Stomach (tissue), 9 donors: ENCODE data around the gene SF3B3. TPM values are rescaled to one million over a fixed set of nuclear protein-coding genes. Genes with fewer than 3 reads are reported as not detected.
"Not testable (repeated sequence)": the region's sequence is repeated elsewhere in the genome, so short reads cannot be mapped to it uniquely, and the experiment has no call there.

Experiments used
- DNase-seq, 2 donors: peaks; one replicate each; pipeline versions ENCODE4 v3.0.0 to v3.0.0-alpha.2; 2013 to 2019
- H3K27ac ChIP-seq, 5 donors: fragments of 200-600 bp in 4 of 5; sonication (generic) in 4 of 5; one replicate each; pipeline ENCODE4 v1.5.1; 2013 to 2019; ENCODE audit warnings: mild to moderate bottlenecking in 1 of 5, moderate library complexity in 1 of 5
- H3K27me3 ChIP-seq, 3 donors: fragments of 200-600 bp; sonication (generic); one replicate each; pipeline ENCODE4 v1.5.1; 2017 to 2019; ENCODE audit warnings: mixed run types in 1 of 3
- H3K36me3 ChIP-seq, 4 donors: fragments of 200-600 bp; sonication (generic); 1 replicate in 3 of 4; 2 replicates in 1 of 4; pipeline ENCODE4 v1.5.1; 2016 to 2019
- H3K4me1 ChIP-seq, 4 donors: fragments of 200-600 bp; sonication (generic); one replicate each; pipeline ENCODE4 v1.5.1; 2016 to 2019
- H3K4me3 ChIP-seq, 4 donors: fragments of 200-600 bp; sonication (generic) in 3 of 4; one replicate each; pipeline ENCODE4 v1.5.1; 2016 to 2019; ENCODE audit warnings: mild to moderate bottlenecking in 1 of 4
- H3K9me3 ChIP-seq, 4 donors: fragments of 200-600 bp; sonication (generic); one replicate each; pipeline ENCODE4 v1.5.1; 2016 to 2019
- EP300 ChIP-seq: sonication (generic); formaldehyde crosslinking; IDR thresholded peaks from one replicate; pipeline ENCODE4 v1.6.1; 2017; ENCODE audit warnings: antibody characterized with exemption
- POLR2A ChIP-seq, 4 donors: fragments of 450-650 bp; IDR thresholded peaks; one replicate each; pipeline ENCODE4 v1.6.1; 2016; ENCODE audit warnings: antibody characterized with exemption in 4 of 4, control low read depth in 2 of 4, mild to moderate bottlenecking in 1 of 4, moderate library complexity in 1 of 4
- POLR2AphosphoS5 ChIP-seq, 3 donors: sonication (generic); formaldehyde crosslinking; IDR thresholded peaks; one replicate each; pipeline ENCODE4 v1.6.1; 2016; ENCODE audit warnings: antibody characterized with exemption in 3 of 3
- WGBS, 5 donors: extraction: QIAGEN DNeasy Blood & Tissue Kit in 3 of 5; methylation state at CpG; one replicate each; pipeline versions ENCODE4 v1.1.5 to v1.1.7; 2013 to 2018; 5-methylcytosine and 5-hydroxymethylcytosine counted together
- intact Hi-C: fragments of 100-400 bp; cut with DNase I; formaldehyde crosslinking; loops from one replicate; pipeline ENCODE4 v1.15.1; 2023; ENCODE audit warnings: low total_unique reads
- polyA plus RNA-seq, 3 donors: library from polyadenylated mRNA; stranded (reverse); fragments of 200-250 nt; gene quantifications; one replicate each; pipeline ENCODE4 v1.2.3, GENCODE V29; 2013
- small RNA-seq, 4 donors: library from RNA; depleted of rRNA; stranded (forward); fragments of <200 nt; gene quantifications; one replicate each; pipeline ENCODE3, GENCODE V24; 2016
- total RNA-seq, 5 donors: library from RNA; depleted of rRNA; stranded (reverse); fragments of >200 nt; gene quantifications; one replicate each; pipeline versions ENCODE4 v1.1.0 to v1.2.3, GENCODE V29; 2014 to 2016
- TF ChIP-seq, protein P1 (sequence below), 7 experiments: fragments of 450-650 bp in 4 of 7; fragments of 200-600 bp in 3 of 7; sonication (generic) in 3 of 7; IDR thresholded peaks; one replicate each; pipeline ENCODE4 v1.5.1; 2016 to 2019; ENCODE audit warnings: antibody characterized with exemption in 7 of 7, control low read depth in 2 of 7, mild to moderate bottlenecking in 1 of 7
- donor health status: healthy with polysubstance abuse.
- donor health status: Bipolar disorder and iron deficiency.
- donor health status: healthy.

The SF3B3 gene
- total and polyA plus RNA-seq, 8 donors = 30.8 to 141 (median 79.8) TPM

DNA sequence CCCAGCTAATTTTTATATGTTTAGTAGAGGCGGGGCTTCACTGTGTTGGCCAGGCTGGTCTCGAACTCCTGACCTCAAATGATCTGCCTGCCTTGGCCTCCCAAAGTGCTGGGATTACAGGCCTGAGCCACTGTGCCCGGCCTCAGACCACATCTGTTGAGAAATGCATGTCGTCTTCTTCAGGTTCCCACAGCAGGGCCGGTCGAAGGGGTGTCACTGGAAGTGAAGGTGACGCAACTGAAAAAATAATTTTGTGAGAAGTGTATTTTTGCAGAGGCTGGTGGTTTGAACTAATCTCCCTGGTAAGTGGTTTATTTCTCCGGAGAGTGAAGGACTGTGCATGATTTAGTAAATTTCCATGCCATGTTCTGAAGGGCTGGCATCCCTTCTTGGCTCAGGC is 89.3 kb downstream of the SF3B3 start:
- intact Hi-C loops = no loop called here
- Histone ChIP-seq H3K36me3 (no peaks in the 10 kb centered on the region), H3K27me3 (no peaks in the 10 kb centered on the region), H3K27ac (no peak overlapping the region), H3K9me3 (no peaks in the 10 kb centered on the region), H3K4me3 (no peak overlapping the region), H3K4me1 (peaks cover 0 to 12% (median 5%) of the 10 kb centered on the region in 4 donors)
- 89 to 96% (median 90%) methylated on average over 8 of the region's 8 CpGs for WGBS, 5 donors
- DNase-seq = no peak
- TF ChIP-seq EP300 = no peak
- TF ChIP-seq, protein P1, sequence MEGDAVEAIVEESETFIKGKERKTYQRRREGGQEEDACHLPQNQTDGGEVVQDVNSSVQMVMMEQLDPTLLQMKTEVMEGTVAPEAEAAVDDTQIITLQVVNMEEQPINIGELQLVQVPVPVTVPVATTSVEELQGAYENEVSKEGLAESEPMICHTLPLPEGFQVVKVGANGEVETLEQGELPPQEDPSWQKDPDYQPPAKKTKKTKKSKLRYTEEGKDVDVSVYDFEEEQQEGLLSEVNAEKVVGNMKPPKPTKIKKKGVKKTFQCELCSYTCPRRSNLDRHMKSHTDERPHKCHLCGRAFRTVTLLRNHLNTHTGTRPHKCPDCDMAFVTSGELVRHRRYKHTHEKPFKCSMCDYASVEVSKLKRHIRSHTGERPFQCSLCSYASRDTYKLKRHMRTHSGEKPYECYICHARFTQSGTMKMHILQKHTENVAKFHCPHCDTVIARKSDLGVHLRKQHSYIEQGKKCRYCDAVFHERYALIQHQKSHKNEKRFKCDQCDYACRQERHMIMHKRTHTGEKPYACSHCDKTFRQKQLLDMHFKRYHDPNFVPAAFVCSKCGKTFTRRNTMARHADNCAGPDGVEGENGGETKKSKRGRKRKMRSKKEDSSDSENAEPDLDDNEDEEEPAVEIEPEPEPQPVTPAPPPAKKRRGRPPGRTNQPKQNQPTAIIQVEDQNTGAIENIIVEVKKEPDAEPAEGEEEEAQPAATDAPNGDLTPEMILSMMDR (IDR thresholded peaks at IDR 0.05) = no peak
- TF ChIP-seq POLR2A (IDR thresholded peaks at IDR 0.05) = no peak
- TF ChIP-seq POLR2AphosphoS5 (IDR thresholded peaks at IDR 0.05) = no peak

DNA sequence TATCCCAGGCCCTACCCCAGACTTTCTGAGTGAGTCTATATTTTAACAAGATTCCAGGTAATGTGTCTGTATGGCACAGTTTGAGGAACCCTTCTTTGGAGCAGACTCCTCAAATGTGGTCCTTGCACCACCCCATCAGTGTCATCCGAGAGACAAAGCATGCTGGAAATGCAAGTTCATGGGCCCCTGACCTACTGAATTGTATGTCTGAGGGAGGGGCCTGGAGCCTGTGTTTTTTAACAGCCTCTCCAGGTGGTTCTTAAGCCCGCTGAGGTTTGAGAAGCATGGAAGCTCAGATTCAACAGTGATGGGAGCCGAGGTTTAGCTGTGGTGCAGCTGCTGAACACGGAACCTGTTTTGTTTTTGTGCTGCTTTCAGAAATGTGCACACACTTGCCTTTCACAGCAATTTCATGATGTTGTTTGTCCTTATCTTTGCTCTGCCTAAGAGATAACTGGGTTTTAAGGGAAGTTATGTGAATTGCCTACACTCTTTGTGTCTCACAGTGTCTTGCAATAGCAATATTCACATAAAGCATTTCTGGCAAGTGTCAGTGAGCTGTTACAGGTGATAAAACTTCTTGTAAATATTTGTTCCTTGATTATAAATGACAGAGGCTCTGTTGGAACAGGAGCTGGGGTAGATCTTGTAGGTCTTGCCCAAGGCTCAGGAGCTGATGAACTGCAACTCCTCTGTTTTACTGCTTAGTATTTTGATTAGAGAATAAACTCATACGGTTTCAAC is 90.8 kb downstream of the SF3B3 start:
- no peak for TF ChIP-seq POLR2A (IDR thresholded peaks at IDR 0.05)
- TF ChIP-seq POLR2AphosphoS5 (IDR thresholded peaks at IDR 0.05) = no peak
- no peak for TF ChIP-seq EP300
- TF ChIP-seq, protein P1 (IDR thresholded peaks at IDR 0.05) = no peak
- intact Hi-C loops = no loop called here

DNA sequence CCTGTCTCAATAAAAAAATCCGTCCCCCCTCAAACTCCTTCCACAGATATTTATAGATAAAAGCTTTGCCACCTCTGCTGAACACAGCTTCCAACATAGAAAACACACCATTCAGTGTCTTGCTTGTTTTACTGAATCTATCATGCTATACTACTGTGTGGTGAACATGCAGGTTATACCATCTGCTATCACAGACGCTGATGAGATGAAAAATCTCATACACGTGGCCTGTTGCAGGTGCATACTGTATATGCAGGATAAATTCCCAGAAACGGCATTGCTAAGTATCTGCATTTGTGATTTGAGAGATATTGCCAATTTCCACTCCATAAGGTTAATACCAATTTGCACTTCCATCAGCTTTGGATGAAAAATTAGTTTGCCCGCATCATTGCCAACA is 92.3 kb downstream of the SF3B3 start:
- Histone ChIP-seq H3K27me3 (no peaks in the 10 kb centered on the region), H3K36me3 (no peaks in the 10 kb centered on the region), H3K27ac (no peak overlapping the region), H3K4me3 (no peak overlapping the region), H3K4me1 (peaks cover 0 to 12% (median 5%) of the 10 kb centered on the region in 4 donors), H3K9me3 (no peaks in the 10 kb centered on the region)
- no peak for DNase-seq
- intact Hi-C loops = no loop called here
- TF ChIP-seq POLR2A (IDR thresholded peaks at IDR 0.05) (no peak), EP300 (no peak)
- TF ChIP-seq, protein P1 (IDR thresholded peaks at IDR 0.05) = no peak
- WGBS, 5 donors = 82 to 93% (median 91%) methylated on average over 5 of the region's 5 CpGs

More for the DNA sequence above, 90.8 kb downstream of the SF3B3 start:
- Histone ChIP-seq H3K9me3 (no peaks in the 10 kb centered on the region), H3K27ac (no peak overlapping the region), H3K36me3 (no peaks in the 10 kb centered on the region), H3K27me3 (no peaks in the 10 kb centered on the region), H3K4me1 (peaks cover 0 to 12% (median 5%) of the 10 kb centered on the region in 4 donors), H3K4me3 (no peak overlapping the region)
- no peak for DNase-seq
- 30 to 47% (median 38%) methylated on average over 5 of the region's 5 CpGs for WGBS, 5 donors

DNA sequence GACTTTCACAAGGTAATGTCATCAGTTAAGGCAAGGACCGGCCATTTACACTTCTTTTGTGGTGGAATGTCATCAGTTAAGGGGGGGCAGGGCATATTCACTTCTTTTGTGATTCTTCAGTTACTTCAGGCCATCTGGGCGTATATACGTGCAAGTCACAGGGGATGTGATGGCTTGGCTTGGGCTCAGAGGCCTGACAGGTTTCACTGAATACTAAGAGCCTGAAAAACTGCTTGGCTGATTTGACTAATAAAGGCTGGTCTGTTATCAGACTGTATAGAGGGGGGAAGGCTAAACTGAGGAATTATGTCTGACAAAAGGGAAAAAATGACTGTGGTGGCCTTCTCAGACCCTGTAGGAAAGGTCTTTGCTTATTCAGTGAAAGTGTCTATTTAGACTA is 98.2 kb downstream of the SF3B3 start:
- DNase-seq, intact Hi-C loops, H3K9me3 ChIP-seq, H3K36me3 ChIP-seq, H3K27me3 ChIP-seq, H3K27ac ChIP-seq, H3K4me1 ChIP-seq, H3K4me3 ChIP-seq: not testable (repeated sequence)
- WGBS, 5 donors = 74 to 85% (median 80%) methylated on average over 2 to 3 of the region's 3 CpGs

Small RNA genes lying within 50 kb of the gene (small RNA-seq; reads per million reads assigned to genes)
- 139 to 682 (median 320) reads per million in 4 donors for gene SNORD111
- gene SNORD111B = 265 to 681 (median 410) reads per million in 4 donors

Other genes with a start within 250 kb of the SF3B3 start
- gene AARS1, start 234.3 kb upstream of the SF3B3 start, total RNA-seq = 100 to 1,000 TPM in 1 of 5 donors, 10 to 100 TPM in 4; 49.2 to 143 (median 61.9) TPM
- gene AARS1, start 234.3 kb upstream of the SF3B3 start, polyA plus RNA-seq = 10 to 100 TPM; 26.7 to 35.7 (median 34.6) TPM
- gene DDX19B, start 224.6 kb upstream of the SF3B3 start, total RNA-seq = 10 to 100 TPM in 4 of 5 donors, 1 to 10 TPM in 1; 9.8 to 34.3 (median 25.7) TPM
- gene DDX19B, start 224.6 kb upstream of the SF3B3 start, polyA plus RNA-seq = 10 to 100 TPM; 16.8 to 28.7 (median 20.4) TPM
- 100 to 1,000 TPM in 1 of 5 donors, 10 to 100 TPM in 4; 14.8 to 130 (median 38.5) TPM for gene DDX19A, start 176.9 kb upstream of the SF3B3 start, total RNA-seq
- gene DDX19A, start 176.9 kb upstream of the SF3B3 start, polyA plus RNA-seq = 10 to 100 TPM; 16.1 to 21.1 (median 16.5) TPM
- gene ST3GAL2, start 84.7 kb upstream of the SF3B3 start, total RNA-seq = 10 to 100 TPM in 4 of 5 donors, 1 to 10 TPM in 1; 7.7 to 51.3 (median 17.4) TPM
- 1 to 10 TPM; 2.6 to 5.9 (median 3.2) TPM for gene ST3GAL2, start 84.7 kb upstream of the SF3B3 start, polyA plus RNA-seq
- gene FCSK, start 69.2 kb upstream of the SF3B3 start, total RNA-seq = 10 to 100 TPM in 4 of 5 donors, 1 to 10 TPM in 1; 5.8 to 92.7 (median 43.3) TPM
- gene FCSK, start 69.2 kb upstream of the SF3B3 start, polyA plus RNA-seq = 10 to 100 TPM in 1 of 3 donors, 1 to 10 TPM in 2; 7.7 to 11.8 (median 9.8) TPM
- 100 to 1,000 TPM in 1 of 5 donors, 10 to 100 TPM in 4; 10.7 to 127 (median 86.9) TPM for gene COG4, start 262 bp upstream of the SF3B3 start, total RNA-seq
- gene COG4, start 262 bp upstream of the SF3B3 start, polyA plus RNA-seq = 10 to 100 TPM; 26.6 to 44.6 (median 30.3) TPM
- gene IL34, start 122.7 kb downstream of the SF3B3 start, total RNA-seq = 1 to 10 TPM in 1 of 5 donors, under 1 TPM in 2, not detected in 2; 0.45 to 2.0 (median 0.87) TPM
- gene IL34, start 122.7 kb downstream of the SF3B3 start, polyA plus RNA-seq = 1 to 10 TPM; 1.5 to 5.9 (median 2.1) TPM
- gene MTSS2, start 162.2 kb downstream of the SF3B3 start, total RNA-seq = 10 to 100 TPM in 4 of 5 donors, 1 to 10 TPM in 1; 5.8 to 50.7 (median 17.4) TPM
- gene MTSS2, start 162.2 kb downstream of the SF3B3 start, polyA plus RNA-seq = 10 to 100 TPM; 19.7 to 42.2 (median 33.0) TPM